ENCODE measurements around the gene ABCG8.

ABCG8 gene

DNA sequence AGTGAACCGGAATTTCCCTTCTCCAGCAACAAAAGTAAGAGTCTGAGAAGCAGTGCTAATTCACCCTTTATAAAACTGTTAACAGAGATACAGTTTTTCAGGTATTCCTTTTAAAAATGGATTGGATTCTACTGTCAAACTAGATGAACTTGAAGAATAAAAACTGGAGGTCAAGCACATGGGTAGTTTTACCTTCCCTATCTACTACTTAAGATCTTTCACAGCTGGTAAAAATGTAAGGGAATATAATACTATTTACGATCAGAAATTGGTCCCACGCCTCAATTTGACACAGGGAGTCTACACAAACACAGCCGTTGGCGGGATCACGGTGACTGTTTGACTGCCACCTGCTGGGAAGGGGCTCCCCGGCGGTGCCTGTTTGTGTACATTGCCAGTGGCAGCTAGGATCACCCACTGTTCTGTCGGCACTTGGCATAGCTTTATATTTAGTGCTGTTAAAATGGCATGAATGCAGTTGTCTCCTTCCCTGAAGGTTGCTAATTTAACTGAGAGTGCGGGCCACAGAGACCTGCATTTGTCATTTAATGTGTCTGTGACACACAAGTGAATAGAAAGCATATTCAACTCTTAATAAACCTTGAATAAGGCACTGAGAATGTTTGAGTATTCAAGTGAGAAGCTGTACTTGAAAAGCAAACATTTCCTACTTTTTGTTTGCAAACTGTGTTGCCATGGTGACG lies 59.5 kb downstream of the ABCG8 start:
- H4K8ac ChIP-seq (ENCODE audit: low read depth, low read length), result no peak overlapping the region
- peaks cover 1% of the 10 kb centered on the region for H3K79me1 ChIP-seq (ENCODE audit: low read length)
- H2BK120ac ChIP-seq (ENCODE audit: low read depth, low read length), result no peak overlapping the region
- no CpG with 5 or more reads among the region's 11 CpGs for WGBS (ENCODE audit: extremely low coverage, insufficient coverage, low lambda C conversion rate)
- H3K4ac ChIP-seq (ENCODE audit: low read depth, low read length), result no peak overlapping the region
- H3K18ac ChIP-seq (ENCODE audit: low read length), result no peak overlapping the region
- no peak overlapping the region for H3K27ac ChIP-seq (ENCODE audit: low read depth, low read length)
- no peaks in the 10 kb centered on the region for H3K4me1 ChIP-seq (ENCODE audit: control insufficient read depth, low read depth, low read length)
- no peak overlapping the region for H3K4me2 ChIP-seq (ENCODE audit: low read length)
- H2BK15ac ChIP-seq (replicated peaks; ENCODE audit: low read depth), result no peak overlapping the region
- H2BK5ac ChIP-seq (ENCODE audit: low read length), result no peak overlapping the region
- H3K56ac ChIP-seq (ENCODE audit: low read length), result no peak overlapping the region
- no peak overlapping the region for H4K5ac ChIP-seq (ENCODE audit: low read length)
- H3K36me3 ChIP-seq (ENCODE audit: control insufficient read depth, insufficient read depth, low read length), result peaks cover 10% of the 10 kb centered on the region
- no peaks in the 10 kb centered on the region for H3K27me3 ChIP-seq (ENCODE audit: insufficient read depth, low read length, poor library complexity)
- no peak overlapping the region for H3K23ac ChIP-seq (ENCODE audit: low read length)
- peak; percentile 49 for DNase-seq
- no peak overlapping the region for H3K4me3 ChIP-seq (ENCODE audit: low read length)
- no peaks in the 10 kb centered on the region for H3K79me2 ChIP-seq (ENCODE audit: control insufficient read depth, insufficient read depth, low read length)
- no peak overlapping the region for H3K9ac ChIP-seq (ENCODE audit: low read length)
- no peak overlapping the region for H2AK5ac ChIP-seq (ENCODE audit: low read length)

GRCh38 chr2:43898838-43899346 lies 60.1 kb downstream of the ABCG8 start:
- H3K4me2 ChIP-seq (ENCODE audit: low read length), result no peak overlapping the region
- H2AK5ac ChIP-seq (ENCODE audit: low read length), result no peak overlapping the region
- H3K56ac ChIP-seq (ENCODE audit: low read length), result no peak overlapping the region
- H2BK15ac ChIP-seq (replicated peaks; ENCODE audit: low read depth), result no peak overlapping the region
- no peaks in the 10 kb centered on the region for H3K4me1 ChIP-seq (ENCODE audit: control insufficient read depth, low read depth, low read length)
- H4K8ac ChIP-seq (ENCODE audit: low read depth, low read length), result no peak overlapping the region
- H3K18ac ChIP-seq (ENCODE audit: low read length), result no peak overlapping the region
- no peak overlapping the region for H3K4ac ChIP-seq (ENCODE audit: low read depth, low read length)
- H3K23ac ChIP-seq (ENCODE audit: low read length), result no peak overlapping the region
- DNase-seq, result no peak
- no peaks in the 10 kb centered on the region for H3K79me2 ChIP-seq (ENCODE audit: control insufficient read depth, insufficient read depth, low read length)
- H2BK120ac ChIP-seq (ENCODE audit: low read depth, low read length), result no peak overlapping the region
- peaks cover 1% of the 10 kb centered on the region for H3K79me1 ChIP-seq (ENCODE audit: low read length)
- H2BK5ac ChIP-seq (ENCODE audit: low read length), result no peak overlapping the region
- no peak overlapping the region for H3K9ac ChIP-seq (ENCODE audit: low read length)
- H3K27ac ChIP-seq (ENCODE audit: low read depth, low read length), result no peak overlapping the region
- no CpG with 5 or more reads among the region's 11 CpGs for WGBS (ENCODE audit: extremely low coverage, insufficient coverage, low lambda C conversion rate)
- no peak overlapping the region for H3K4me3 ChIP-seq (ENCODE audit: low read length)
- H4K5ac ChIP-seq (ENCODE audit: low read length), result no peak overlapping the region
- H3K36me3 ChIP-seq (ENCODE audit: control insufficient read depth, insufficient read depth, low read length), result peaks cover 10% of the 10 kb centered on the region
- no peaks in the 10 kb centered on the region for H3K27me3 ChIP-seq (ENCODE audit: insufficient read depth, low read length, poor library complexity)

DNA sequence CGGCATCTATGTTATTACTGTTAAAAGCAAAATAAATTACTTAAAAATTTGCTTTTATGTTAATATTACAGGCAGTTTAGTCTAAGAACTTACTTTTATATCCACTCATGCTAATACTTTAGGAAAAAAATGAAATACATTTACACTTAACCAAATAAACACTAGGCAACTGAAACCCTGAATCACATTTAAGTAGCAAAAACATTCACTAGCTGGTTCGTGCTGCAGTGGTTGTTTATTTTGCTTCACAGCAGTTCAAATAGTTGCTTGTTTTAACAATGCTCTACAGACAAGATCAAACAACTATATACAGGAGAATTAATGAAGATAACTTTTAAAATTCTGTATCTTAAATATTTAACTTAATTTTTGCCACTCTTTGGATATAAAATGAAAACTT lies 60.8 kb downstream of the ABCG8 start:
- Histone ChIP-seq H3K79me2 (ENCODE audit: control insufficient read depth, insufficient read depth, low read length) (no peaks in the 10 kb centered on the region), H2BK120ac (ENCODE audit: low read depth, low read length) (no peak overlapping the region), H2AK5ac (ENCODE audit: low read length) (no peak overlapping the region), H2BK15ac (replicated peaks; ENCODE audit: low read depth) (no peak overlapping the region), H3K36me3 (ENCODE audit: control insufficient read depth, insufficient read depth, low read length) (peaks cover 10% of the 10 kb centered on the region), H3K23ac (ENCODE audit: low read length) (no peak overlapping the region), H3K9ac (ENCODE audit: low read length) (no peak overlapping the region), H3K27me3 (ENCODE audit: insufficient read depth, low read length, poor library complexity) (no peaks in the 10 kb centered on the region), H4K8ac (ENCODE audit: low read depth, low read length) (no peak overlapping the region), H3K4me3 (ENCODE audit: low read length) (no peak overlapping the region), H3K4ac (ENCODE audit: low read depth, low read length) (no peak overlapping the region), H3K18ac (ENCODE audit: low read length) (no peak overlapping the region), H2BK5ac (ENCODE audit: low read length) (no peak overlapping the region), H3K27ac (ENCODE audit: low read depth, low read length) (no peak overlapping the region), H3K4me1 (ENCODE audit: control insufficient read depth, low read depth, low read length) (no peaks in the 10 kb centered on the region), H3K4me2 (ENCODE audit: low read length) (no peak overlapping the region), H3K79me1 (ENCODE audit: low read length) (peaks cover 1% of the 10 kb centered on the region), H4K5ac (ENCODE audit: low read length) (no peak overlapping the region), H3K56ac (ENCODE audit: low read length) (no peak overlapping the region)
- WGBS (ENCODE audit: extremely low coverage, insufficient coverage, low lambda C conversion rate), result no CpG with 5 or more reads among the region's 2 CpGs
- no peak for DNase-seq

GRCh38 chr2:43905371-43905803 lies 66.6 kb downstream of the ABCG8 start:
- Histone ChIP-seq H3K27me3 (ENCODE audit: insufficient read depth, low read length, poor library complexity) (no peaks in the 10 kb centered on the region), H3K23ac (ENCODE audit: low read length) (no peak overlapping the region), H2AK5ac (ENCODE audit: low read length) (no peak overlapping the region), H3K4ac (ENCODE audit: low read depth, low read length) (no peak overlapping the region), H3K9ac (ENCODE audit: low read length) (no peak overlapping the region), H3K79me2 (ENCODE audit: control insufficient read depth, insufficient read depth, low read length) (no peaks in the 10 kb centered on the region), H3K27ac (ENCODE audit: low read depth, low read length) (no peak overlapping the region), H3K18ac (ENCODE audit: low read length) (no peak overlapping the region), H3K4me2 (ENCODE audit: low read length) (no peak overlapping the region), H4K8ac (ENCODE audit: low read depth, low read length) (no peak overlapping the region), H3K4me1 (ENCODE audit: control insufficient read depth, low read depth, low read length) (no peaks in the 10 kb centered on the region), H3K79me1 (ENCODE audit: low read length) (no peaks in the 10 kb centered on the region), H2BK15ac (replicated peaks; ENCODE audit: low read depth) (no peak overlapping the region), H3K4me3 (ENCODE audit: low read length) (no peak overlapping the region), H2BK120ac (ENCODE audit: low read depth, low read length) (no peak overlapping the region), H3K56ac (ENCODE audit: low read length) (no peak overlapping the region), H3K36me3 (ENCODE audit: control insufficient read depth, insufficient read depth, low read length) (peaks cover 1% of the 10 kb centered on the region), H4K5ac (ENCODE audit: low read length) (no peak overlapping the region), H2BK5ac (ENCODE audit: low read length) (no peak overlapping the region)
- no peak for DNase-seq
- no CpG with 5 or more reads among the region's 11 CpGs for WGBS (ENCODE audit: extremely low coverage, insufficient coverage, low lambda C conversion rate)

- DNase-seq, result no peak
- WGBS (ENCODE audit: extremely low coverage, insufficient coverage, low lambda C conversion rate), result no CpG with 5 or more reads among the region's 5 CpGs
- Histone ChIP-seq H3K27ac (ENCODE audit: low read depth, low read length) (no peak overlapping the region), H3K36me3 (ENCODE audit: control insufficient read depth, insufficient read depth, low read length) (peaks cover 1% of the 10 kb centered on the region), H2BK120ac (ENCODE audit: low read depth, low read length) (no peak overlapping the region), H3K9ac (ENCODE audit: low read length) (no peak overlapping the region), H2BK5ac (ENCODE audit: low read length) (no peak overlapping the region), H4K5ac (ENCODE audit: low read length) (no peak overlapping the region), H3K4me3 (ENCODE audit: low read length) (no peak overlapping the region), H3K79me1 (ENCODE audit: low read length) (no peaks in the 10 kb centered on the region), H3K23ac (ENCODE audit: low read length) (no peak overlapping the region), H3K4me1 (ENCODE audit: control insufficient read depth, low read depth, low read length) (no peaks in the 10 kb centered on the region), H4K8ac (ENCODE audit: low read depth, low read length) (no peak overlapping the region), H3K4ac (ENCODE audit: low read depth, low read length) (no peak overlapping the region), H3K79me2 (ENCODE audit: control insufficient read depth, insufficient read depth, low read length) (no peaks in the 10 kb centered on the region), H3K27me3 (ENCODE audit: insufficient read depth, low read length, poor library complexity) (no peaks in the 10 kb centered on the region), H3K4me2 (ENCODE audit: low read length) (no peak overlapping the region), H2AK5ac (ENCODE audit: low read length) (no peak overlapping the region), H3K18ac (ENCODE audit: low read length) (no peak overlapping the region), H2BK15ac (replicated peaks; ENCODE audit: low read depth) (no peak overlapping the region), H3K56ac (ENCODE audit: low read length) (no peak overlapping the region)
Observed at GRCh38 chr2:43905871-43906270, 67.1 kb downstream of the ABCG8 start.

All from mesendoderm (in vitro differentiated cells).